GM21515 (cell line): ENCODE data around the gene KCNJ6.
"Not testable (repeated sequence)": the region's sequence is repeated elsewhere in the genome, so short reads cannot be mapped to it uniquely, and the experiment has no call there.

Source experiments
- ATAC-seq: cut with Tn5 transposase; IDR thresholded peaks from one replicate; pipeline ENCODE4 v1.9.1; 2021; ENCODE audit not compliant: unreplicated experiment

KCNJ6 gene

DNA sequence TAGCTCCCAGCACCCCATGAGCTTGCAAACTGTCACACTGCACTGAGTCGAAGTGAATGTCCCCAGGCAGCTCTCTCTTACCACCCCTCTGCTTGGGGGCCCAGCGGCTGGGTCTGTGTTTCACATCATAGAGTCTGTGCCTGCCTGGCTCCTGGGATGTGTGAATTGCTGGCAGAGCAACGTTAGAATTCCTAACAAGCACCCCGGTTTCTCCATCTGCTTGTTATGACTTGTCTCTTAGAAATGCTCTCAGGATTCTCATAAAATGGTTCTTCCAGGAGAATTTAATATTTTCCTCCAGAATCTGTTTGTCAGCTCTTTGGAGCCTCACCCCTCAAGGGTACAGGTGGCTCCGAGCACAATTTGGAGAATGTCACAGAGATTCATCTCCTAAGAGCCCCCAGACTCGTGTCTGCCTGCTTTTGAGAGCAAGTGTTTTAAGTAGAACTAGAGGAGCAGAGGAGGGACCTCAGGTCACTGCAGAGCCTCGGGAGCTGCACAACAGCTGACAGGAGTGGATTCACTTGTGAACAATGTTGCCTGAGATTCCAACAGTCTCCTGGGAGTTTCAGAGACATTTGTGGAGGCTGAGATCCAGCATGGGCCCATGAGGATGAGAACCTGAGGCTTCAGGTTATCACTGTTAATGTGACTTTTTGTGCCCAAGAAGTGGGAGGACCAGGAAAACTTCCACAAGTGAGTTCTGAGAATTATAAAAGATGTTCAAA lies 131.5 kb downstream of the KCNJ6 start:
- no peak for ATAC-seq

DNA sequence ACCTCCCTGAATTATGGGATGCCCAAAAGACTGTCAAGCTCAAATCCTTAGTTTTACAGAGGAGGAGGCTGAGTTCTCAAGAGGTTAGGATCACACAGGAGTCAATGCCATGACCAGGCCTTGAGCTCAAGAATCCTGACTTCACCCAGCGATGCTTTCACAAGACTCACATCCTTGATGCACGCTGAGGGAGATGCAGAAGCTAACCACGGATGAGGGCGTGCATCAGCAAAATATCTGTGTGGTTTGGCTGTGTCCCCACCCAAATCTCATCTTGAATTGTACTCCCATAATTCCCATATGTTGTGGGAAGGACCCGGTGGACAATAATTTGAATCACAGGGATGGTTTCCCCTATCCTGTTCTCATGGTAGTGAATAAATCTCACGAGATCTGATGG lies 133.2 kb downstream of the KCNJ6 start:
- ATAC-seq, result no peak

DNA sequence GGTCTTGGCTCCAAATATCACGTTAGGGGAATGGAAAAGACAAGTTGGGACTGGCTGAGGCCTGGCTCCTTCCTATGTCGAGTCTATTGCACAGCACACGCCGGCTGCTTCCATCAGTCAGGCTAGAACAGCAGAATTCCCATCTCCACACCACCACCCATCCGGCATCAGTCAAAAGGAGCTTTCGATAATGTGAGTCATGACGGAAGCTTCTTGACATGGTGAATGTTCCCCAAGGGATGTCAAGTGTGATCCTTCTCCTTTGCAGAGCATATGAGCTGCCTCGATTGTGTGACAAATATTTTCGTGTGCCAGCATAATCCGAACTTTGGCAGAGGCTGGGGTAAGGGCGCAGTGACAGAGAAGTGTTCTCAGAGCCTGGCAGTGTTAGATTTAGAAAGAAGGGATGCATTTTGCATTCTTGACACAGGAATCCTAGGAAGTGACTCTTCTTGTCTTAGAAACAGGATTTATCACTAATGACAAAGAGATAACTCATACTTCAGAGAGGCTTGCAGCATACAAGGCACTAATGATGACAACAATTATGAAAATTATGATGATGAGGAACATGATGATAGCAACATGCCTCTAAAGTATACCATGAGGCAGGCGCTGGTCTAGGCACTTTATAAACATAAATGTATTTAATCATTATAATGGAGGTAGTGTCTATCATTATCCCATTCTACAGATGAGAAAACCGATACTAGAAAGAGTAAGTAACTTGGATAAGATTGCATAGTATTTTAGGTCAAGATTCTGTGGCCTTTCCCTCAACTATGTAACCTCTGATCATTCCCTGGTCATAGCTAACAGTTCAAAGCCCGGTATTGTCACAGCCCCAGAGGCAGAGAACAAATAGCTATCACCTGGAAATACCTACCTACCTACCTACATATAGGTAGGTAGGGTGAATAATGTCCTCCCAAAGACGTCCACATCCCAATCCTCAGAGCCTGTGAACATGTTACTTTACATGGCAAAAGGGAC lies 135.0 kb downstream of the KCNJ6 start:
- no peak for ATAC-seq

DNA sequence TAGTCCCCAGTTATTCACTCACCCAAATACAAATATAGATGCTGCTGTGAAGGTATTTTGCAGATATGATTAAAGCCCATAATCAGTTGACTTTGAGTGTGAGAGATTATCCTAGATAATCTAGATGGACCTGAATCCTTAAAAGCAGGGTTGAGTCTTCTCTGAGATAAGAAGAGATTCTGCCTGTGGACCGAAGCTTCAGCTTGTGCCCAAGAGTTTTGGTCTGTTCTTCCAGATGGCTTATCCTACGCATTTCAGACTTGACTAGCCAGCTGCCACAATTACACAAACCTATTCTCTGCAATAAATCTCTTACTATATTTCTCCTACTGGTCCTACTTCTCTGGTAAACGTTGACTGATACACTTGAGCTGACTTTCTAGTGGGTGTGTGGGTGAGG lies 145.1 kb downstream of the KCNJ6 start:
- ATAC-seq, result no peak

DNA sequence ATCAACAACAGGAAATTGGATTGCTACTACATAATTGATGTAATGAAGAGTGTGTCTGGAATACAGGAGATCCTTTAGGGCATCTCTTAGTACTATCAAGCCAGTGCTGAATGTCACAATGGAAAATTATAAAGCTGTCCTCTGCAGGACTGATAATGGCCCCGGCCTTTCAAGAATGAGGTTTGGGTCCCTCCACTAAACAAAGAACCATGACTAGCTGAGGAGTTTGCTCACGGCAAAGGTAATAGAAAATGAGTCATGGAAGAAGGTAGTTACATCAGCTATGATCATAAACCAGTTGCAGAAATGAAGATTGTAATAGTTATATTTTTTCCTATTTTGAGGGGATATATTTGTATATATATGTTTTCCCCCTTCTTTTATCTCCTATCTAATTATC lies 145.8 kb downstream of the KCNJ6 start:
- no peak for ATAC-seq

DNA sequence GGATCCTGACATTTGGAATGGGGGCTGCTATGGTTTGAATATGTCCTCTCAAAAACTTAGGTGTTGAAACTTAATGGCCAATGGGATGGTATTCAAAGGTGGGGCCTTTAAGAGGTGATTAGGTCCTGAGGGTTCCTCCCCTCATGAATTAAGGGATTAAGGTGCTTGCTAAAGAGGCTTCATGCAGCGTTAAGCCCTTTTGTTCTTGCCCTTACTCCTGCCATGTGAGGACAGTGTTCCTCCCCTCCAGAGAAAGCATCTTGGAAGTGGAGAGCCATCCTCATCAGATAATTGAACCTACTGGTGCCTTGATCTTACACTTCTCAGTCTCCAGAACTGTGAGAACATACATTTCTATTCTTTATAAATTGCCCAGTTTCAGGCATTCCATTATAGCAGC lies 146.6 kb downstream of the KCNJ6 start:
- no peak for ATAC-seq

DNA sequence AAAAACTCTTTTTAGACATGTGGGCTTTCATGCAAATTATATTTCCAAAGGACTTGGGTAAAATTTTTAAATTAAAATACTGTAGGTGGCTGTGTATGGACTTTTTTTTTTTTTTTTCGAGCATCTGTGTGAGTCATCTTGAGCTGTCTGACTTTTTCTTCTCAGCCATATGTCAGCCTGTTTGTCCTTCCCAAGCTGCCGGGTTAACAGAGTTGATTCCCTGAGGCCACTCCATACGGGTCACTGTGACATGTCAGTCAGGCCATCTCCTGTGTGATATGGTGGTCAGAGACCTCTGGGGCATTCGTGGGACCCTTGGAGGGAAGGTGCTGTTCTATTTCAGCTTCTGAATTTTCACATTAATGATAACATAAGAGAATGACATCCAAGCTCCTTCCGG lies 148.3 kb downstream of the KCNJ6 start:
- ATAC-seq, result no peak

DNA sequence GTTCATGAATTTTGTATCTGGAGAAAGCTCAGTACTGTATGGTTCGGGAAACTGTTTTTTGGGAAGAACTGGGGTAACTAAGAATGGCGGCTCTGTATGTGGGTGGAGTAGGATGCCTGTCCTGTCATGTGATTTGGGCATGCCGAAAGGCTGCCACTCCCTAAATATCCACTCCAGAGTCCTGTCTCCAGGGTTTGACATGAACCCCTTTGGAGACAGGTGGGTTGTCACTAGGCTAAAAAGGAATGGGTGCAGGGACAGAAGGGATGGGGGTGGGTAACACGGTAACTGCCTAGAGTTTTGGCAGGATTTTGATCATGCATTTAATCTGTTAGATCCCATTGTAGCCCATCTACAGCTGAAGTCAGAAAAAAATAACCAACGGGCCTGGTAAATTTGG lies 150.1 kb downstream of the KCNJ6 start:
- ATAC-seq, result no peak

DNA sequence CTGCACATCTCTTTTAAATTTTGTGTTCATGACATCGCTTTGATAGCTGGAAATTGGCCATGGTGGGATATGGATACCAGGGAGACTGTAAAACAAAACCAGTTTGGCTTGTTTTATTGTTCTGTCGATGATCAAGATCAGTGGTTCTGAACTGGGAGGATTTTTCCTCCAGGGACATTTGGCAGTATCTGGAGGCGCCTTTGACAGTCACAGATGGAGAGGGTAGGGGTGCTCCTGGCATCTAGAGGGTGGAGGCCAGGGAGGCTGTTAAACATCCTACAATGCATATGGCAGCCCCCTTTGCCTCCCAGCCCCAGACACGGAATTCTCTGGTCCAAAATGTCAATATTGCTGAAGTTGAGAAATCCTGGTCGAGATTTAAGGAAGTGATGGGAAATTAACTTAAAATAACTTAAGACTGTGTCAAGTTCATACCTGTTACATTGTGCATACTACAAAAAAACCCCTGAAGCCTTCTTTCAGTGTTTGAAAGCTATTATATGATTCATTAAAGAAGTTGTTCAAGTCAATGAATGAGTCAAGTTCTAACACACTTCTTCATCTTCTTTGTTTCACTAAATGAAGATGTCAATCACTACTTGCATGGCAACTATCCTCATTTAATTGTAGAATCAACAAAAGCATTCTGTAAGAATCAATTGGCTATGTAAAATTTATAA lies 150.9 kb downstream of the KCNJ6 start:
- no peak for ATAC-seq

DNA sequence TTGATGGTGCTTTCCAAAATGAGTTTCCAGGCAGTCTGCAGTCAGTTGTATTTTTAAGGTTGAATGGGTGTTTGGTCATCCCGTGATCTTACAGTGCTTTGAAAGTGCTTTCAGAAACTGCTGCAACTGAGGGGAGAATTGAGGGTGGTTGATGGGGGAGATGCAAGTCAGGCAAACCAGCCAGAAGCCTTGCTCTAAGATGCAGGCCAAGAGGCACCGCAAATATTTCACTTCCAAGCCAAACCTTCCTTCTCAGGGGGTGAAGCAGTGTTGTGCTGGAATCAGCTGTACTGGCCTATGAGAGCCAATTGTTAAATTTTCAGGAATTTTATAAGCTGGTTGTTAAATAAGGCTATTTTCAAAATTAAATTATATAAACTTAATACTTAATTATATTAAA lies 151.6 kb downstream of the KCNJ6 start:
- ATAC-seq, result no peak

DNA sequence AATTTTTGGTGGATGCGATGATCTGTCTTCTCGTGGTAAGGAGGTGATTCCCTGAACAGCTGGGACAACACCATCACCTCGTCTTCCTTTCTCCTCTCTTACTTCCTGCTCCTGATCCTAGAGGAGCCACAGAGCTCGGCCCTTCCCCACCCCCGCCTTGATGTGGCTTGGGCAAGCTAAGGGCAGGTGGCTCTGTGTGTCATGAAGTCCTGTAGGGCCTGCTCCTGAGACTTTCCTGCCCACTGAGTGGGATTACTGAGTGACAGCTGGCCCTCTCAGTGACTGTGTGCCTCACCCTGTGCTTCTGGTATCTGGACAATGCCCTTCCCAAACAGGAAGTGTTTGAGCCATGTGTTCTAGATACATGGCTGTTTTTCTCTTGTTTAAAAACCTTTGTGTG lies 153.0 kb downstream of the KCNJ6 start:
- ATAC-seq, result no peak

DNA sequence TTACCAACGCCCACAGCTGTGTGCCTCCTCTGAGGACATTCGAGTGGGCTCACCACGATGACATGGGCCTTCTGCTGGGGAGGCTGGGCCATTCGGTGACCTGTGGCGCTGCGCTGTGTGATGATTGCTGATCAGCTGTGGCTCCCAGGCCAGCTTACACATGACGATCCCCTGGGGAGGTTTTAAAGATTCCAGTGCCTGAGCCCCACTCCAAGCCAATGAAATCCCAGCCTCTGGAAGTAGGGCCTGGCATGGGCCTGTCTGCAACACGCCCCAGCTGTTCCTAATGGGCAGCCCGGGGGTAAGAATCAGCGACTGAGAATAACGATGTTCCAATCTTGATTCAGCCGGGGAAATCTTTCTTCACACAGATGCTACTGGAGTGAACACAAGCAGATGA lies 153.7 kb downstream of the KCNJ6 start:
- no peak for ATAC-seq

DNA sequence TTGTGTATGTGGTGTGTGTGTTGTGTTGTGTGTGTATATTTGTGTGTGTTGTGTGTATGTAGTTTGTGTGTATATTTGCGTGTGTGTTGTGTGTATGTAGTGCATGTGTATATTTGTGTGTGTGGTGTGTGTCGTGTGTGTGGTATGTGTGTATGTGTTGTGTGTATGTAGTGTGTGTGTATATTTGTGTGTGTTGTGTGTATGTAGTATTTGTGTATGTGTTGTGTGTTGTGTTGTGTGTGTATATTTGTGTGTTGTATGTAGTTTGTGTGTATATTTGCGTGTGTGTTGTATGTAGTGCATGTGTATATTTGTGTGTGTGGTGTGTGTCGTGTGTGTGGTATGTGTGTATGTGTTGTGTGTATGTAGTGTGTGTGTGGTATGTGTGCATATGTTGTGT lies 154.9 kb downstream of the KCNJ6 start:
- not testable (repeated sequence) for ATAC-seq

DNA sequence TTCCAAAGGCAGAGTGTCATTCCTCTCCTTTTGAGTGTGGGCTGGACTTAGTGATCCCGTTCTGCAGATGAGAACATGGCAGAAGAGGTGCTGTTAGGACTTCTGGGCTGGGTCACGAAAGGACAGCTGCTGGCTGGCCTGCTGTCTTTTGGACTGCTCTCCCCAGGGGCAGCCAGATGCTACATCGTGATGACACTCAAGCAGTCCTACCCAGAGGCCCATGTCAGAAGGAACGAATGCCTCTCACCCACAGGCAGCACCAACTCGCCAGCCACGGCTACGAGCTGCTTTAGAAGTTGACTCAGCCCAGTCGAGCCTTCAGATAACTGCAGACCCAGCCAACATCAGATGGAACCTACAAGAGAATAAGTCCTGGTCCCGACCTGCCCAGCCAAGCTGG lies 156.5 kb downstream of the KCNJ6 start:
- no peak for ATAC-seq

DNA sequence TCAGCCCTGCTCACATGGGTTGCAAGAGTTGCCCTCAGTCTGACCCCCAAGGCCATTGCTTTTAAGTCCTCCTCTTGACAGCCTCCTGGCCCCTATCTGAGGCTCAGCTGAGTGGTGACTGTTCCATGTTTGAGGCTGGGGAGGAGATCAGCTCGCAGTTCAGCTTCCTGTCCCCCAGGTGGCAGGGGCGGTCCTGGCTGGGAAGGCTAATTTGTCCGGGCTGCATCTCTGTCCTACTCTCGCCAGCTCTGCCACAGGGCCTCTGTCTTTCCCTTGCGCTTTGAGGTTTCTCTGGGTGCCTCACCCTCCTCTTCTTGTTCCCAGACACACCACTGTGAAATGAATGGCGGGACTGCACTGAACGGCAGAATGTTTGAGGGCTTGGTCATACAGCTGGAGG lies 157.3 kb downstream of the KCNJ6 start:
- ATAC-seq, result no peak

DNA sequence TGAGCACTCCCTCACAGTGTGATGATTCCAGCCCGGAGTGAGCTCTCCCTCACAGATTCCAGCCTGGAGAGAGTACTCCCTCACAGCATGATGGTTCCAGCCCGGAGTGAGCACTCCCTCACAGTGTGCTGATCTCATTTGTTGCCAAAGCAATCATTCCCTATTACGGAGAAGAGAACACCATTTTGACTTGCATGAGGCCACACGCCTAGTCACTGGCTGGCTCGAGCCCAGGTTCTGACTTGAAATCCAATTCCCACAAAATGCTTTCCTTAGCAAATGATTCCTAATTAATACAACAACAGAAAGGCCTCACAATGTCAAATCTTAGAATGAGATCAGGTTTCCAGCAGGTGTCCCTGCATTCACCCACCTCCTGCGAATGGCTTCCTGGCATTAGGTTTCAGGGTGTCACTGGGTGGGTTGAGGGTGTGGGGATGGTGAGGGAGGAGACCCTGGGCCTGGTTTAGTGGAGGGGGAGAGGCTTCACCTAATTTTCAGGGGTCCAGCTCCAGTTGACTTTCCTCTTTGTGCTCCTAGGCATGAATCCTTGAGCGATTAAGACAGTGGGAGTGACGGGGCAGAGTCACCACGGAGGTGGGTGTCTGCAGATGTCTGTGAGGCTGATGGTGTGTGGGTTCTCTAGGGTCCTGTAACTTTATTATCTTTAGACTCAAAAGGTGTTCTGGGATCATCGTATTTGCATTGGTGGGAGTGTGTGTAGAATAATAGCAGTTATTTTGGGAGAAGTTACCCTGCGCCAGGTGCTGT lies 158.5 kb downstream of the KCNJ6 start:
- no peak for ATAC-seq

DNA sequence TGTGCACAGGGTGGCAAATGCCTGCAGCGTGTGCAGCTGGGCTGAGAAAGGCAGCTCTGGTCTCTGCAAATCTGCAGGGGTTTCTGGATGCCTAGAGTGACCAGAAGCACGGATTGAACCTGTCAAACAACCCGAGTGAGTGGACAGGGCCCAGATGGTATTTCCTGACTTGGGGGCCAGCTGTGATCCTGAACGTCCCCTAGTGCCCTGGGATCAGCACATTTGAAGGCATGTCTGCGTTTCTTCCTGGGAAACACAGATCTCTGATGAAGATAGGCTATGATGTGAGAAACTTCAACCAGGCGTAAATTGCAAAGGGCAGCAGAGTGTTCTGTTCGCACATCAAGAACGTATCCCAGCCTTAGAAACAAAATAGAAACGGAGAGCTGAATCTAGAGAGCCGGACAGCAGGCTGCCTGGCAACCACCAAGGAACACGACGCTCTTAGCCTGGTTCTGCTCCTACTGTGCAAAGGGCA lies 163.1 kb downstream of the KCNJ6 start:
- no peak for ATAC-seq

DNA sequence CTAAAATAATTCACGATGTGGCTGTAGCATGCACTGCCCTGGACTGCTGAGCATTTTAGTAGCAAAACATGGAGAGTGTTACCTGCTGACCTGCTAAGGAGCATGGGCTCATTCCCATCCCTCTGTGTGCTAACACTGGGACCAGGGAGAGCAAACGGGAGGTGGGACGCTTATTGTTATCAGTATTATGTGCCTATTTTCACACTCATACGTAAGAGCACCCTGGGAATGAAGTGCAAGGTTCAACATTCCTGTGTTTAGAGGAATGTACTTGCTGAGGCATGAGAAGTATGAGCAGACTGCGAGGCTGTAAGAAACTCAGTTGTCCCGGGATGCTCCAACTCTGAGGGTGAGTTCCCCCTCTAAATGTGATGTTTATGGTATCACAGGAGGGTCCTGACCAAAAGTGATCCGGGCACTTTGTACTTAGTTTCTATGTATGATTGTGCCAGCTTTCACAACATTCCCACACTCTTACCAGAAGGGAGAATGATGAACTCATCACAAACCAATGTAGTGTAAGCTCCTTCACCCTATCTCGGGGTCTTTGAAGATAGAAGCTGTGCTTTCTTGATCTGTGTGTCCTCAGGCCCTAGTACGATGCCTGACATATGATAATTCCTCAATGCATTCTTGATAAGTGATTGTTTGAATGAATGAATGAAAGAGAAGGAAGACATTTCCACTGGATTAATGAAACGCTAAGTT lies 164.8 kb downstream of the KCNJ6 start:
- no peak for ATAC-seq

DNA sequence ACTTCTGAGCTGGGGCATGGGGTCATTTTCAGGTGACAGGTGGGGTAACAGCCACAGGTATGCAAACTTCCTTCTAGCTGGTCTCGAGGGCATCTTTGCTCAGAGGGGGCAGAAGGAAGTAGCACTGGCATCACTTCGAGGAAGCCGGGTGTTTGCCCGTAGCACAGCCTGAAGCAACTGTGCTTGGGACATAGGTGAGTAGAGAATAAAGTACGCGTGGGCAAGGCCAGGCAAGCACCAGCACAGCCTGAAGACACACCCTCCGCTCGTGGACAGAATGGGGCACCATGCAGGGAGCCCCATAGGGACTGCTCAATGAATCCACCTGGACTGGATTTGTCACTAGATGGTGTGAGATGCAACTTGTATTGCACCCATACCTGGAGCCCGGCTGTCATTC lies 167.1 kb downstream of the KCNJ6 start:
- ATAC-seq, result no peak

DNA sequence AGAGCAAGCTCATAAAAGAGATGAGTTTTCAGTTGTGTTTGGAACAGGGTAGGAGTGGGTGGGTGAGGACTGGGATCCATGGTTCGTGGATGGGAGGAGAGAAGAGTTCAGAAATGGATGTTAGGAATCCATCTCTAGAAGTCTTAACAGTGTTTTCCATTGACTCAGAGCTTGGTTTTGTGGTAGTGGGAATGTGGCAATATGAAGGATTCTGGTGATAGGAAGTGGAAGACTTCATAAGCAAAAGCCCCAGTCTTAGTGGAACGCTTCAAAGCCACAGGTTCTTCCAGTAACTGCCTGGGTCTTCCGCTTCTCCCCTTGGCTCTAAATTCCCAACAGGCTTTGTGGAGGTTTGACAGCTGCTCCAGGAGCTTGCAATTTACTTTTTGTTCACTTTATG lies 167.9 kb downstream of the KCNJ6 start:
- no peak for ATAC-seq
